NCI-H128 (cell line): ENCODE results near the gene H2AZ2.
A peak's percentile ranks its signal among the peaks of the same experiment; 100 is the strongest.
"Not testable (repeated sequence)": the region's sequence is repeated elsewhere in the genome, so short reads cannot be mapped to it uniquely, and the experiment has no call there.

ENCODE experiments used
- DNase-seq: peaks from one replicate; lab custom pipeline; 2025; ENCODE audit not compliant: unreplicated experiment; lab: John Stamatoyannopoulos, UW

Gene H2AZ2

GRCh38 chr7:44871918-44872317 lies 24.0 kb upstream of the H2AZ2 start:
- not testable (repeated sequence) for DNase-seq

GRCh38 chr7:44870780-44871179 lies 22.9 kb upstream of the H2AZ2 start:
- not testable (repeated sequence) for DNase-seq

GRCh38 chr7:44870336-44870735 lies 22.4 kb upstream of the H2AZ2 start:
- not testable (repeated sequence) for DNase-seq

GRCh38 chr7:44867073-44867995 lies 19.4 kb upstream of the H2AZ2 start:
- DNase-seq: no peak

- not testable (repeated sequence) for DNase-seq
Observed at GRCh38 chr7:44861949-44862348, 14.1 kb upstream of the H2AZ2 start.

GRCh38 chr7:44858161-44858560 lies 10.3 kb upstream of the H2AZ2 start:
- DNase-seq: no peak

GRCh38 chr7:44854644-44855364 lies 6.9 kb upstream of the H2AZ2 start:
- DNase-seq: no peak

GRCh38 chr7:44853391-44853790 lies 5.5 kb upstream of the H2AZ2 start:
- DNase-seq: no peak

GRCh38 chr7:44852590-44852989 lies 4.7 kb upstream of the H2AZ2 start:
- DNase-seq: no peak

- DNase-seq: no peak
Observed at GRCh38 chr7:44849885-44850544, 2.1 kb upstream of the H2AZ2 start.

- no peak for DNase-seq
Observed at GRCh38 chr7:44849259-44849884, 1.5 kb upstream of the H2AZ2 start.

- peak; percentile 79 for DNase-seq
Observed at GRCh38 chr7:44847509-44847919, 373 bp downstream of the H2AZ2 start.

- DNase-seq: no peak
Observed at GRCh38 chr7:44846816-44847508, 925 bp downstream of the H2AZ2 start.

GRCh38 chr7:44846390-44846789 lies 1.5 kb downstream of the H2AZ2 start:
- DNase-seq: not testable (repeated sequence)

GRCh38 chr7:44845451-44845850 lies 2.4 kb downstream of the H2AZ2 start:
- DNase-seq: no peak

GRCh38 chr7:44843440-44843839 lies 4.4 kb downstream of the H2AZ2 start:
- not testable (repeated sequence) for DNase-seq

GRCh38 chr7:44842675-44843074 lies 5.2 kb downstream of the H2AZ2 start:
- DNase-seq: not testable (repeated sequence)

GRCh38 chr7:44838751-44839150 lies 9.1 kb downstream of the H2AZ2 start:
- DNase-seq: no peak

- no peak for DNase-seq
Observed at GRCh38 chr7:44827567-44827966, 20.3 kb downstream of the H2AZ2 start.

- no peak for DNase-seq
Observed at GRCh38 chr7:44824894-44825526, 22.9 kb downstream of the H2AZ2 start.
